Measurements from ENCODE around the gene CALY.

DNA sequence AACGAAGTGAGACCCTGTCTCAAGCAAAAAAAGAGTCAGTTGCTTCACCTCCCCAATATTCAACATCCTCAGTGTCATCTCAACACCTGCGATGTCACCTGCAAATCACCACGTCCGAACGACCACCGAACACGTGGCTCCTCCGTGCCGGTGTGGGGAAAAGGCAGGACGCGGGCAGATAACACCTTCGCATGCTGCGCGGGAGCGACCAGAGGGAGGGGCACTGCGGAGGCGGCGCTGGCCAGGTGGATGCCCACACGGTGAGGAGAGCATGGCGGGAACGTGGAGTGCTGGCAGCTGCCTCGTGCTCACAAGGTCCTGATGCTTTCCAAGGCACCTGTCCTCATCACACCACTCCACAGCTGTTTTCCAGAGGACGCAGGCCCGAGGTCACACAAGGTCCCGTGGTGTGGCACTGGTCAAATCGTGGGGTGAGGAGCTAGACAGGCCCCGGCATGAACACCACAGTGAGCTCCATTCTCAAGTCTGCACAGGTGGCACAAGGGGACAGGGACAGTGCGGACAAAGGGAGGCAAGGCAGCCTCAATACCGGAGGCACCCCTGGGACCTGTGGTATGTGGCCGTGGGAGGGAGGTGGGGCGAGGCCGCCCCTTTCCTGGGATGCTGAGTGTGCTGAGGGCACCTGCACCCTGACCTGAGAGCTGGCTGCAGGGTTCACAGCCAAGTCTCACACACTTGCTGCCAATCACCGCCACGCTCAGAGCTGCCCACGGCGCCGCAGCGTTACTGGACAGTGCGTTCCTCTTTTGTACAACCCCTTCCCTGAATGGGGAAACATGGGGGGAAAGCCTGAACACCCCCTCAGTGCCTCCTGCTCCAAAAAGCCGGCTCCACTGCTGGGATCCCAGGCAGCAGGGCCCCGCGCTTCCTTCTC, 41.0 kb downstream of the CALY start:
- no peak for TF ChIP-seq CTCF (IDR thresholded peaks at IDR 0.05)
- no peak for TF ChIP-seq POLR2A (IDR thresholded peaks at IDR 0.05; ENCODE audit: low read length)
- TF ChIP-seq MAX (IDR thresholded peaks at IDR 0.05), result no peak
- no peak for TF ChIP-seq RFX5 (IDR thresholded peaks at IDR 0.05)
- TF ChIP-seq RNF2 (IDR thresholded peaks at IDR 0.05; ENCODE audit: borderline replicate concordance, low read depth), result no peak
- TF ChIP-seq CHD4 (IDR thresholded peaks at IDR 0.05; ENCODE audit: borderline replicate concordance), result no peak
- no peak for TF ChIP-seq MAZ (IDR thresholded peaks at IDR 0.05; ENCODE audit: borderline replicate concordance, low read depth, low read length)
- no peak for TF ChIP-seq ELK1 (IDR thresholded peaks at IDR 0.05; ENCODE audit: low read depth, low read length)
- TF ChIP-seq, protein P1, sequence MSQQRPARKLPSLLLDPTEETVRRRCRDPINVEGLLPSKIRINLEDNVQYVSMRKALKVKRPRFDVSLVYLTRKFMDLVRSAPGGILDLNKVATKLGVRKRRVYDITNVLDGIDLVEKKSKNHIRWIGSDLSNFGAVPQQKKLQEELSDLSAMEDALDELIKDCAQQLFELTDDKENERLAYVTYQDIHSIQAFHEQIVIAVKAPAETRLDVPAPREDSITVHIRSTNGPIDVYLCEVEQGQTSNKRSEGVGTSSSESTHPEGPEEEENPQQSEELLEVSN (IDR thresholded peaks at IDR 0.05; ENCODE audit: borderline replicate concordance, low read depth), result no peak
- TF ChIP-seq, protein P2, sequence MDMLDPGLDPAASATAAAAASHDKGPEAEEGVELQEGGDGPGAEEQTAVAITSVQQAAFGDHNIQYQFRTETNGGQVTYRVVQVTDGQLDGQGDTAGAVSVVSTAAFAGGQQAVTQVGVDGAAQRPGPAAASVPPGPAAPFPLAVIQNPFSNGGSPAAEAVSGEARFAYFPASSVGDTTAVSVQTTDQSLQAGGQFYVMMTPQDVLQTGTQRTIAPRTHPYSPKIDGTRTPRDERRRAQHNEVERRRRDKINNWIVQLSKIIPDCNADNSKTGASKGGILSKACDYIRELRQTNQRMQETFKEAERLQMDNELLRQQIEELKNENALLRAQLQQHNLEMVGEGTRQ (IDR thresholded peaks at IDR 0.05), result no peak
